Medulla oblongata (tissue), 1 donor: Measurements from ENCODE around the gene ARFGEF2.
"Not testable (repeated sequence)": the region's sequence is repeated elsewhere in the genome, so short reads cannot be mapped to it uniquely, and the experiment has no call there.

ENCODE experiments used
- DNase-seq: peaks from one replicate; pipeline ENCODE4 v3.0.0-alpha.2; 2015; ENCODE audit errors: extremely low spot score

ARFGEF2 gene

GRCh38 chr20:48995589-48995988 is 74.1 kb downstream of the ARFGEF2 start:
- DNase-seq = no peak

- peak; percentile 77 for DNase-seq
These were observed 78.7 kb downstream of the ARFGEF2 start for GRCh38 chr20:48999890-49000870.

- no peak for DNase-seq
These were observed 80.2 kb downstream of the ARFGEF2 start for GRCh38 chr20:49001741-49002140.

- DNase-seq = no peak
These were observed 85.0 kb downstream of the ARFGEF2 start for GRCh38 chr20:49006446-49006980.

GRCh38 chr20:49009899-49010631 is 88.6 kb downstream of the ARFGEF2 start:
- DNase-seq = no peak

- no peak for DNase-seq
These were observed 102.7 kb downstream of the ARFGEF2 start for GRCh38 chr20:49024220-49024619.

GRCh38 chr20:49028177-49028576 is 106.7 kb downstream of the ARFGEF2 start:
- not testable (repeated sequence) for DNase-seq

GRCh38 chr20:49028684-49029083 is 107.2 kb downstream of the ARFGEF2 start:
- DNase-seq = peak; percentile 36

- no peak for DNase-seq
These were observed 107.7 kb downstream of the ARFGEF2 start for GRCh38 chr20:49029203-49029602.

GRCh38 chr20:49030954-49031619 is 109.6 kb downstream of the ARFGEF2 start:
- no peak for DNase-seq

GRCh38 chr20:49032455-49032854 is 110.9 kb downstream of the ARFGEF2 start:
- DNase-seq = no peak

- DNase-seq = no peak
These were observed 112.7 kb downstream of the ARFGEF2 start for GRCh38 chr20:49034070-49034732.

GRCh38 chr20:49037962-49038387 is 116.5 kb downstream of the ARFGEF2 start:
- peak; percentile 12 for DNase-seq

GRCh38 chr20:49039854-49040253 is 118.3 kb downstream of the ARFGEF2 start:
- DNase-seq = no peak

GRCh38 chr20:49043000-49043399 is 121.5 kb downstream of the ARFGEF2 start:
- DNase-seq = no peak

- DNase-seq = peak; percentile 48
These were observed 124.1 kb downstream of the ARFGEF2 start for GRCh38 chr20:49045440-49046086.

- DNase-seq = peak; percentile 98
These were observed 124.8 kb downstream of the ARFGEF2 start, which contains the start of gene CSE1L for GRCh38 chr20:49046087-49046900. Gene CSE1L, plus strand, starts transcription at chr20:49046312. Its CDS starts 12,152 bp downstream, at chr20:49058464.

- DNase-seq = peak; percentile 40
These were observed 130.8 kb downstream of the ARFGEF2 start for GRCh38 chr20:49052334-49052733.

- DNase-seq = no peak
These were observed 132.6 kb downstream of the ARFGEF2 start for GRCh38 chr20:49054056-49054643.
